Heart left ventricle (tissue), 13 donors: Measurements from ENCODE around the gene SLC9A9.

Source experiments
- POLR2A ChIP-seq, 2 donors: fragments of 450-650 bp; IDR thresholded peaks; one replicate each; pipeline ENCODE4 v1.6.1; 2017; ENCODE audit warnings: antibody characterized with exemption in 2 of 2, mild to moderate bottlenecking in 2 of 2, moderate library complexity in 2 of 2
- TF ChIP-seq, protein P1 (sequence below), 12 donors: fragments of 200-600 bp; sonication (generic) in 4 of 12; IDR thresholded peaks; one replicate each; pipeline versions ENCODE4 v1.5.0 to v1.8.0; 2018 to 2022; ENCODE audit warnings: antibody characterized with exemption in 12 of 12, mild to moderate bottlenecking in 5 of 12
- donor health status: ischemic (EF 13 %, LVEDD 7.1; RV severe dilation, severe dysfunction).
- donor health status: DM: no; HTN: yes; CAD: no.
- donor health status: DM: no; HTN: no; CAD: no.
- donor health status: ischemic (EF 25% LVEDD 6.9; RV normal size, moderate dysfunction).
- donor health status: ischemic (EF 25% LVEDD 5.7; RV mildly dilated, moderate dysfunction).
- donor health status: ischemic (EF 35%, LVEDD 5.7; RV mildly dilated, moderate dysfunction).
- donor health status: nonischemic (EF 11% LVEDD 7.7; RV severe dilation, severe dysfunction).
- donor health status: DM: yes; HTN: yes; CAD: no.
- donor health status: PGD.
- donor health status: ischemic (EF 29% LVEDD 5.4; RV normal size, mild dysfunction).
- donor health status: nonischemic (EF 23%, LVEDD 6.1; RV moderate dilation, normal function).

DNA sequence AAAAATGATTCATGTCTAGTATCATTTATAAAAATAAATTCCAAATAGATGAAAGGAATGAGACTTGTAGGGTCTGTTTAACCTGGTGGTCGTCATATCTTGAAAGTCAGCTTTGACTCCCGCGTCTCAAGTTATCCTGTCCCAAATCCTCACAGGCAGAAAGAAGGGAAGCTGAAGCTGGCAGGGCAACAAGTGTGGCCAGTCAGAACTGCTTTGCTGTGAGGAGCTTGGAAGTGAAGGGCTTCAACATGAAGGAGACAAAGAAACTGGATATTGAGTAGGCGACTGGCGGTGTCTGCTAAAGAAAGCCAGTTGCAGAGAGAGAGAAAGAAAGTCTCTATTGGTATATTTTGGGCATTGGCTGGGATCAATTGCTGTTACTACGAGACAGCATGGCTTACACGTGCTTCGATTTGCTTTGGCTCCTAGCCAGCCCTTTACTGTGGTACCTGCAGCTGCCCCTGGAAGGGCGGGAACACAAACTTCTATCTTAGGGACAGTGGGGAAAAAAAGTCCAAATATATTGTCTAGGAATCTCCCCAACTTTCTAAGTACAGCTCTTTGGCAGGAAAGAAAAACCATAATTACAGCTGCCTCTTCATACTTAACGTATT is 621.5 kb downstream of the SLC9A9 start:
- TF ChIP-seq, protein P1, sequence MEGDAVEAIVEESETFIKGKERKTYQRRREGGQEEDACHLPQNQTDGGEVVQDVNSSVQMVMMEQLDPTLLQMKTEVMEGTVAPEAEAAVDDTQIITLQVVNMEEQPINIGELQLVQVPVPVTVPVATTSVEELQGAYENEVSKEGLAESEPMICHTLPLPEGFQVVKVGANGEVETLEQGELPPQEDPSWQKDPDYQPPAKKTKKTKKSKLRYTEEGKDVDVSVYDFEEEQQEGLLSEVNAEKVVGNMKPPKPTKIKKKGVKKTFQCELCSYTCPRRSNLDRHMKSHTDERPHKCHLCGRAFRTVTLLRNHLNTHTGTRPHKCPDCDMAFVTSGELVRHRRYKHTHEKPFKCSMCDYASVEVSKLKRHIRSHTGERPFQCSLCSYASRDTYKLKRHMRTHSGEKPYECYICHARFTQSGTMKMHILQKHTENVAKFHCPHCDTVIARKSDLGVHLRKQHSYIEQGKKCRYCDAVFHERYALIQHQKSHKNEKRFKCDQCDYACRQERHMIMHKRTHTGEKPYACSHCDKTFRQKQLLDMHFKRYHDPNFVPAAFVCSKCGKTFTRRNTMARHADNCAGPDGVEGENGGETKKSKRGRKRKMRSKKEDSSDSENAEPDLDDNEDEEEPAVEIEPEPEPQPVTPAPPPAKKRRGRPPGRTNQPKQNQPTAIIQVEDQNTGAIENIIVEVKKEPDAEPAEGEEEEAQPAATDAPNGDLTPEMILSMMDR (IDR thresholded peaks at IDR 0.05) = no peak
- TF ChIP-seq POLR2A (IDR thresholded peaks at IDR 0.05) = no peak
